Activated CD4-positive, CD25-positive, alpha-beta regulatory T cell treated with anti-CD3 and anti-CD28 coated beads, Interleukin-2, amount 50 U/mL, for 24 hours (primary cell): Measurements from ENCODE around the gene USH1C.

Source experiments
- ATAC-seq, 2 donors: fragments of 150-1000 bp; cut with Tn5 transposase; one replicate each; pipeline ENCODE4 v1.10.0; 2021; ENCODE audit warnings: mild to moderate bottlenecking in 1 of 2, moderate library complexity in 1 of 2

The USH1C gene

DNA sequence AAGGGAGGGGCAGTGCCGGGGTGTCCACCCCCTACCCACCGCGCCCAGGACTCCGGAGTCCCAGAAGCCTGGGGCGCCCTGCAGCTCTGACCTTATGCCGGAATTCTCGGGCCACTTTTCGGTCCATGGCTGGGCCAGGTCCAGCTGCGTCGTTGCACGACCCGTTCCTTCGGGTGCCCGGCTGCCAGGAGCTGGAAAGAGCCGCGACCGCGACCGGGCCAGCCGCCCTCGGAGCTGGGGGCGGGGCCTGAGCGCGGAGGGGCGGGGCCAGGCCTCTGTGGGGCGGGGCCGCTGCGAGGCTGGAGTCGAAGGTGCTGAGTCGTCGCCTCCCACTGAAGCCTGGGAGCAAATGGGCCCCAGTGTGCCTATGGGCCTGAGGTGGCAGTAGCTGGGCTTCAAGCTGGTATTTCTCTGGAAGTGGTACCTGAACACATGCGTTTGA, at the start of gene USH1C:
Gene USH1C (minus strand): TSS at position 236 of the 442 bp plus-strand sequence. CDS start 109 bp downstream, at position 127.
- no peak for ATAC-seq

DNA sequence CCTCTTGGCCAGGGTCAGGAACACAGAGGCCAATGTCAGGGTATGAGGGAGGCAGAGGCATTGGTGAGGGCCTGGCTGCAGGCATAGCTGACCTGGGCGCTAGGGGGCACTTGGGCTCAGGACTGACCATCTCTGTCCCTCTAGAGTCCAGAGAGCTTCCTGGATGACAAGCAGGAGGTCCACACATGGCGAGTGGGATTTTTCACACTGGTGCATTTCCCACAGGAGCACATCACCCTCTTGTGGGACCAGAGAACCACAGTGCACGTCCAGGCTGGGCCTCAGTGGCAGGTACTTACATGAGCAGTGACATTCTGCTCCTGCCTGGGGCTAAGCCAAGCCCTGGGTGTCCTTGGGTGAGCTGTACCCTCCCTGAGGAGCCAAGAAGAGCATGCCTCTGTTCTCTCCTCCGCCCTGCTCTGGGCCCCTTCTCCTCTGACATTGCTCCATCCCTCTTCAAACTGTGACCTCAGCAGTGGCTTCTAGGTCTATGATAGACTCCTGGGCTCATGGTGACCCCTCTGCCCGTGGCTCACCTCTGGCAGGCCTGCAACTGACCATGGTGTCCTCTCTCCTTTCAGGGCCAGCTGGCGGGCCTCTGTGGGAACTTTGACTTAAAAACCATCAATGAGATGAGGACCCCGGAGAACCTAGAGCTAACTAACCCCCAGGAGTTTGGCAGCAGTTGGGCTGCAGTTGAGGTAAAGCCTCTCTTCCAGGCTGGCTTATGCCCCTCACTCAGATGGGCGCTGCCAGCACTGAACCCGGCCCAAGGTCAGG, 49.4 kb upstream of the USH1C start:
- ATAC-seq = no peak

DNA sequence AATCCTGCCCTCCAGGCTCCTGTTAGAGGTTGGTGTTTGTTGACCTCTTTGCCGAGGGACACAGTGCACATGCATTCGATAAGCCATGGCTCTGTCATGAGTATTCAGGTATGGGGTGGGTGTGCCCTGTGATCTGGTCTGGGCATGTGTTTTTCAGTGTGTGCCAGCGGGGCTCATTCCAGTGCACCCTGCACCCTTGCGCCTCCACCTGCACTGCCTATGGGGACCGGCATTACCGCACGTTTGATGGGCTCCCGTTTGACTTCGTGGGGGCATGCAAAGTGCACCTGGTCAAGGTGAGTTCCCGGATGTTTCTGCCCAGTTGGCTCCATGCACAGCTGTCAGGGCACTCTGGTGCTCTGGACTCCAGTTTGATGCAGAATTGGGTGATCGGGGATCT, 47.1 kb upstream of the USH1C start:
- ATAC-seq = no peak

DNA sequence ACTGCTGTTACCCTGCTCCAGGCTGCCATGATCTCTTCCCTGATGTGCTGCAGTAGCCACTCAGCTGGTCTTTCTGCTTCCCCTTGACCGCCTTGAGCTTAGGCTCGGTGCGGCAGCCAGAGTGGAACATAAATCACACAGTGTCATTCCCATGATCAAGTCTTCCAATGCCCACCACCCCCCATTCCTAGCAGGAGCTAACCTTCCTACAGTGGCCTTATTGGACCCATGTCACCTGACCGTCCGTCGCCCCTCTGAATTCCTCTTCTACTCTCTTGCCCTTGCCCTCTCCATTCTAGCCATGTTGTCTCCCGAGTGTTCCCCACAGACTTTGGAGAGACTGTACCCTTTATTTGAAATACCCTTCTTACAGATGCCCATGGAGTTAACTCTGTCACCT, 46.2 kb upstream of the USH1C start:
- no peak for ATAC-seq

DNA sequence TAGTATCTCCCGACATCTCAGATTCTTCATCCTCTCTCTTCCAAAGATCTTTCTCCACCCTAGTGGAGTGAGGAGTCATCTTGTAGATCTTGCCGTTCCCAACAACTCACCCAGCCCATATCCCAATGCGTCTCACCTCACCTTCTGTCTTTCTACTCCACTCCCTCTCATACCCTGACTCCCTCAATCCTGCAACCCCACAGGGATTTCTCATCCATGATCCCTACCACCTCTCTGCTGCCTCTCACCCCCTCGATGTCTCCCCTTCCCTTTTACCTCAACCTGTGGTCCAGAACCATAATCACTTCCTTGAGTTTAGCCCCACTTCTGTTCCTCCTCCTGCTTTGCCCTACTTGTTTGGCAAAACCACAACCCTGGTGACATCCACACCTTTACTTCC, 44.5 kb upstream of the USH1C start:
- no peak for ATAC-seq

DNA sequence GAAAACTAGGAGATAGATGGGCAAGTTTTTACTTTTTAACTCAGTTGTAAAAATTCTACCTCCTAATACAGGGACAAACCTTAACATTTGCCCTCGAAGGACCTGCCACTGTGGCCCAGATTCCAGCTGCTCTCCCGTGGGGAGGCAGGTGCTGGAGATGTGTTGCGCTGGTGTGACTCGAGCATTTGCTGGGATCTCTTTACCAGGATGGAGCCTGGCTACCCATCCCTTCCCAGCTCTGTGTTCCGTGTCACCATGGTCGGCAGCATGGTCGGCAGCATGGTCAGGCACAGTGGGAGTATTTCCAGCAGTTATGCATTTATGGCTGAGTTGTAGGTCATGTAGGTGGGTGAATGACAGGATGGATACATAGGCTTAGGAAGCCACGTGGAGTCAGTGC, 44.0 kb upstream of the USH1C start:
- no peak for ATAC-seq

DNA sequence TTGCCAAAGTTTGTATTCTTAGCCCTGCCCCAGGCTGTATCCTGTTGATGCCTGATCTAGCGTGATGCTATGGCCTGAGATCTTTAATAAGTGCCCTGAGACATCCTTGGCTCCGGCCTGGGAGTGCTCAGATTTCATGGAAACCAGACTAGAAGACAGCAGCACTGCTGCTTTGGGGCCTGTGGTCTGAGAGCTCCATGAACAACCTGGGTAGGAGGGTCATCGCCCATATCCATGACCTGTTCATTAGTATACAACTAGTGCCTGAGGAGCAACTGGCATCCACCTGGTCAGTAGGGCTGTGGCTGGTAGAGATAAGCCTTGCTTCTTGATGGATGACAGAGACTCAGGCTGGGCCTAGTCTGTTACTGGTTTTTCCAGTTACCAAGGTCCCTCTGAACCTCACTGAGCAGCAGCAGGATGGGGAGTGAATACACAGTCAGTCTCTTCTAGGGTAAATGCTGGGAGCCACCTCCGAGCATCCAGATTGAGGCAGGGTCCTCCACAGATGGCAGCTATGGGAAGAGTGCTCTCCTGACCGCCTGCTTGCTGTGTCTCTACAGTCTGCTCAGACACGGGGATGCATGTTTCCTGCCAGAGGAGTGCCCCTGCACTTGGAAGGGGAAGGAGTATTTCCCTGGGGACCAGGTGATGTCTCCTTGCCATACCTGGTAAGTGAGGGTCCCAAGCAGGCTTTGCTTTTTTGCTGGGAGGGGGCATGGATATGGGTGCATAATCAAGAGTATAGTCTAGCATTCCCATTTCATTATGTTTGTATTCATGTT, 41.9 kb upstream of the USH1C start:
- no peak for ATAC-seq

DNA sequence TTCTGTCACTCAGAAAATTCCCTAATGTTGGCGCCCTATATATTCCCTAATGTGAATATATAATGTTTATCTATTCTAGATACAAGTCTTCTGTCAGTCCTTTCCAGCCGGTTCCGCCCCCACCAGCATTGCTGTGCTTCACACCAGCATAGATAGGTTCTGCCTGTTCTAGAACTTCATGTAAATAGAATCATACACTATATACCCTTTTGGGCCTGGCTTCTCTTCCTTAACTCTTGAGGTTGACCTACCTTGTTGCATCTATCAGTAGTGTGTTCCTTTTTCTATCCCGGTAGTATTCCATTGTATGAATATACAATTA, 37.5 kb upstream of the USH1C start:
- ATAC-seq = no peak

DNA sequence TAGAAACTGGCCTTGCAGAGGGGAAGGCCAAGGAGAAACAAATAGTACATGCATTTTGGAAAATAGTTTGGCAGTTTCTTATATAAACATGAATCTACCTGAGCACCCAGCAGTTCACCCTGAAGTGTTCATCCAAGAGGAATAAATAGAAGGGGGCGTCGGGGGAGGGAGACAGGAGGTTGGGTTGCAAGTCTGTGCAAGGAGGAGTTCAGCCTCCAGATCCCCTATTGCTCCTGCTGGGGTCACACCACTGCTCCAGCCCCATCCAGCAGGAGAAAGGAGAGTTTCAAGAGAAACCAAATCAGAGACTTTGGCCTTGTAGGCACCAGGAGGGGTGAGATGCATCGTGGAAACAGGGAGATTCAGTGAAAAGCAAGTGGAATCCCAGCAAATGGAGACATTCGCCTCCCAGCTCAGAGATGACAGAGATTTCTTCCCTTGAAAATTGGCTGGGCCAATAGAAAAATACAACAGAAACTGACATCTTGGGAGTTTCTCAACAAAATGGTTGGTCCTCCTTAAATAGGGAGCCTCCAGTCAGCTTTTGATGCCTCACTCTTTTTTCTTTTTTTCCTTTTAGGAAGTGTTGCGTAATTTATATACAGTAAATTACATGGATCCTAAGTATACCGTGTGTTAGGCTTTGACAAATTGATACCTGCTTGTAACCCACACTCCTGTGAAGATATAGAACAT, 37.0 kb upstream of the USH1C start:
- ATAC-seq = no peak

DNA sequence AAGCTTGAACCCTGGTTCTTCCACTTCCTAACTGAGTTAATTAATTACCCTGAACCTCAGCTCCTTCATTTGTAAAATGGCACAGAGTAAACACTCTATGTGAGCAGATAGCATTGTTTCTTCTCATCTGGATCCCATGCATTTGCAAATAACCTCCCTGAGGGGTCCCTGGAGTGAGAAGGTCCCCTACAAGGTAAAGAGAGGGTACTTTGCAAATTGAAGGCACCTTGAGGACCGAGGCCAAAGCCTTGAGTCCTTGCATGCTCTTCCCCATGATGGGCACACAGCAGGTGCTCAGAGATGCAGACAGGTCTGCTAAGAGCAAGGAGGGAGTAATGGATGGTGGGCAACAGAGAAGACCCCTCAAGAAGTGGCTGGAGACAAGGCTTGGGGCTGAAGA, 36.1 kb upstream of the USH1C start:
- no peak for ATAC-seq

DNA sequence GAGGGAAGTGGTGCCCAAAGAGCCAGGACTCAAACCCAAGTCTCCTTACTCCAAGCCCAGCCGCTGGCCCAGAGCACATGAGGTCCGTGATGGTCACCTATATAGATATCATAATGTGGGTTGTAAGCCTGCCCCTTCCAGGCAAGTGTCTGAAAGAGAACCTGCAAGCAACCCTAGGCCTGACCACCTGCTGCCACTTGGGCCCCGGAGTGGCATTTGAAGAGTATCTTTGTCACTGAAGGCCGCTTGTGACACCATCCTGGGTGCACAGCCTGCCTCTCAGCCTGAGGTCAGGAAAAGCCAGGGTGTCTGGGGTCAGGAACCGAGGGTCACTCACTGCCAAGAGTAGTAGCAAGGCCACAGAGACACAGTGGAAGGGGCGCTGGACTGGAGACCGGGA, 35.2 kb upstream of the USH1C start:
- no peak for ATAC-seq

DNA sequence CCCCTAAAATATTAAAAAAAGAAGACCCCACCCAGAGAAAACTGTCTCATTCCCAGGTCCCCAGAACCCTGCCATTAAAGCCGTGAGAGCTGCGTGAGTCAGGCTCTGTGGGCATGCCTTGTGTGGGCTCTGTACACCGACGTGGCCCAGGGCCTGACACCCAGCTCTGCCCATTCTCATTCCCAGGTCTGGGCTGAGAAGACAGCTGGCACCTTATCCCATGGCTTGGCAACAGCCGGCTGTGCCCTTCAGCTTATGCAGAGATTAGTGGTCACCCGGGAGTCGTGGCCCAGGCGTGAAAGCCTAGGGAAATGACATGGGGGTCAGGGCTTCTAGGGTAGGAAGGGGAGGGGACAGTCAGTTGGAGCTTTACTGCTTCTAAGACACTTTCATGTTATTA, 34.7 kb upstream of the USH1C start:
- ATAC-seq = no peak

DNA sequence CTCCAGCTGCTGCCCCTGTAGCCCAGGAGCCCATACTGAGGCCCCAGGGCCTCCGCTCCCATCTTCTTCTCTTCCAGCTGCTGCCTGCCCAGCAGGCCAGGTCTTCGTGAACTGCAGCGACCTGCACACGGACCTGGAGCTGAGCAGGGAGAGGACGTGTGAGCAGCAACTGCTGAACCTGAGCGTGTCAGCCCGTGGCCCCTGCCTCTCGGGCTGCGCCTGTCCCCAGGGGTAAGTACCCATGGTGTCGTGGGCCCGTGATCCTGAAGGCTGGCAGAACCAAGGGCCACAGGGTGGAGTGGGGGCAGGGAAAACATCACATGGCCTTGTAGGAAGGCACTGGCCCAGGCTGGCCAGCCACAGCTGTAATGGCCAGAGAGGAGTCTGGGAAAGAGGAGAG, 34.1 kb upstream of the USH1C start:
- ATAC-seq = no peak

DNA sequence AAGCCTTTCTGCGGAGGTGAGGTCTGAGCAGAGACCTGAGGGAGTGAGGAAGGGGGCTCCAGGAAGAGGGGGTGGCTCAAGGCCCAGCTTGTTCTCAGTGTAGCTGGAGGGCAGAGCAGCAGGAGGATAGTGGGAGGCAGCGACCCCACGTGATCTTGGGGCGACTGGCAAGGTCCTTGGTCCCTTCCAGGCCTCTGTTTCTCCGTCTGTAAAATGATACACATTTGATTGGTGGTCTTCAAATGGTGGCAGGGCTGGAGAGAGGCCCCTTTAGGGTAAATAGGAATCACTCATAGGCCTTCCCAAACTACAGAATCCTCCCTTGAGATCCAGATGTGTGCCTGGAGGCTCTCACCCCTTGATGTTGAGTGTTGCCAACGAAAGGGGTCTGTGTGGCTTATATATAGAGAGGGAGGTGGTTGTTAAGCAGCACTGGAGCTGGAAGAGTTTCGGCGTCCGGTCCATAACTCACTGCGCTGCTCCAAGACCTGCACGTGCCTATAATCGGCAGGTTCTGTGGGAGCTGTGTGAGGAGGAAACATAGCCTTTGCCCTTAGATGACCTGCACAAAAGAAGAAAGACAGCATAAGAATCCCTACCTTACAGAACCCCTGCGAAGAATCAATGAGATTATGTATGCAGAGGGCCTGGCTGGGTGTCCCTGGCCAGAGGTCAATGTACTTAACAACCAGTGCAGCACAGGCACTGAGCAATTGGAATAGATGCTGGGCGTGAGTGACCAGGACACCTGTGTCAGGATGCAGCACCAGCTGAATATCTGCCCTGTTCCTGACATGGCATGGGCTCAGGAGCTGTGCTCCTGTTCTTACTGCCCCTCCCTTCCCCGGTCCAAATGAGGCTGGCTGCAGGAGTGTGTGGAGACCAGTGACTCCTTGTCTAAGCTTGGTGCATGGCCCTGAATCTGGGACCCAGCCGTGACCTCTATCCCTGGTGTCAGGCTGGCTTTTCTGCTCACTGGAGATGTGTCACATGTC, 31.5 kb upstream of the USH1C start:
- no peak for ATAC-seq

DNA sequence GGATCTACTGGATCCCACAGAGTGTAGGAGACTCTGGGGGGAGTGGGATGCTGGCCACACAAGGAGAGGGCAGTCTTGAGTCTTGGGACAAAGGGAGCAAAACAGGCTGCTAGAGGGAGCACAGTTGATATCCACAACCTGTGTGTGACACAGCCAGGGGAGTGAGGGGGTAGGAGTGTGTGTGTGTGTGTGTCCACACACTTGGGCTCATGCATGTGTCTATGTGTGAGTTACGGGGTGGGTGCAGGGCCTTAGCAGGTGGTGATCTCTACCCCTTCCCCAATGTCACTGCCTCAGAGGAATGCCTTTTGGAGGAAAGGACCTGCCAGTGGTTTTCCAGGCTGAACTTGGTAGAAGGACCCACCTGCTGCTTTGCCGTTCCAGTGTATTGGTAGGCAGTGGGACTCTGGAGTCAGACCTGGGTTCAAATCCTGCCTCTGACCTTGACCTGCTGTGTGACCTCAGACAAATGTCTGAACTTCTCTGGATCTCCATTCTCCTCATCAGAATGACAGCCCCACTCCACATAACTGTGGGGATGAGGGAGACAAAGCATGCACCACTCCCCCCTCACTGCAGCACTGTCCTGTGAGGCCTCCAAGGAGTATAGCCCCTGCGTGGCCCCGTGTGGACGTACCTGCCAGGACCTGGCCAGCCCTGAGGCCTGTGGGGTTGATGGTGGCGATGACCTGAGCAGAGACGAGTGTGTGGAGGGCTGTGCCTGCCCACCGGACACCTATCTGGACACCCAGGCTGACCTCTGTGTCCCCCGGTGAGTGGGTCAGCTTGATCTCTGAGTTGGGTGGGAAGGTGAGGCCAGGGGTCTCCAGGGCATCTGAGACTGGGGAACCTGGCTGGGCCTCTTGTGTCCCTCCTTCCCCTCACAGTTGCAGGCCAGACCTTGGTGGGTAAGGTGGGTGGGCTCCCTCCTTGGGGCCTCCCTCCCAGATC, 30.2 kb upstream of the USH1C start:
- ATAC-seq = no peak

DNA sequence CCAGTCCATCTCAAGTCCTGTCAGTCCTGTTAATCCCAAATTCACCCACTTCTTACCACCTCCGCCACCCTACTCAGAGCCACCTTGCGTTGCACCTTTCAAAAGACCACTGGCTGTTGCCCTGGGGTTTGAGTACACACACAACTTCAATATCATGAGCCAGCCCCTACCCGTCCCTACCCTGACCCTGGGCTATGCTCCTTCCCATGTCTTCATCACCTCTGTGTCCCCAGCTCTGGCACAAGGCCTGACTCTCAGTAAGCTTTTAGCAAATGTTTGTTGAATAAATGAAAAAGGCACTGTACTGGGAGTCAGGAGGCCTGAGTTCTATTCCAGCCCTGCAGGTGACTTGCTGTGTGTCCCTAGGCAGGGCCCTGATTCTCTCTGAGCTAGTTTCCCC, 29.3 kb upstream of the USH1C start:
- ATAC-seq = no peak

DNA sequence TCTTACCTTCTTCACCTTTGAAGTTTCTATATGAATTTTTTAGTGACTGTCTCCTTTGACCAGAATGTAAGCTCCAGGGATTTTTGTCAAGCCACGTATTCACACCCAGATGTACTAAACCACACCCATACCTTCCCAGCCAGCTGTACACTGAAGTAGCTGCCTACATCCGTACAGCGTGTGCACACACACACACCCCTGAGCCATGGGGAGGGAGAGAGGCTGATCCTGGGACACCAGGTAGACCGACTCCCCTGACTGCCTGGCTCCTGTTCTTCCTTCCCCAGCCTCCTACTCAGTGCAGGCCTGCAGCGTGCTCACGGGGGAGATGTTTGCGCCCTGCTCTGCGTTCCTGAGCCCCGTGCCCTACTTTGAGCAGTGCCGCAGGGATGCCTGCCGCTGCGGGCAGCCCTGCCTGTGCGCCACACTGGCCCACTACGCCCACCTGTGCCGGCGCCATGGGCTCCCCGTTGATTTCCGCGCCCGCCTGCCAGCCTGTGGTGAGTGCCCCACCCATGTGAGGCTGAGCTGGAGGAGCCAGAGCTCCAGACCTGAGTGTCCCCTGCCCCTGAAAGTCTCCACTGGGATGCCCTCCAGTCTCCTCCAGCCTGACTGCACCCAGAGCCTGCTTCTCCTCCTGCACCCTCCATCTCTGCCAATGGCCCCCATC, 28.7 kb upstream of the USH1C start:
- no peak for ATAC-seq

DNA sequence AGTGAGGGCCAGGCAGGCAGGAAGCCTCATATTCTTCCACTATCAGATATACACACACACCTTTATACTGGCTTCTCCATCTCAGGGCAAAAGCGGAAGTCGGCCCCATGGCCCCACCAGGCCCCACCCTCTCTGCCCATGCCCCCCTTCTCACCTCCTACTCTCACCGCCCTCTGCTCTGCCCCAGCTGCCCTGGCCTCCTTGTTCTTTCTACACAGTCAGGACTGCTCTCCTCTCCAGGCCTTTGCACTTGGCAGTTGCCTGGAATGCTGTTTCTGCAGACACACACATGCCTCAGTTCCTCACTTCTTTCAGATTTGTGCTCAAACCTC, 28.1 kb upstream of the USH1C start:
- ATAC-seq = no peak

DNA sequence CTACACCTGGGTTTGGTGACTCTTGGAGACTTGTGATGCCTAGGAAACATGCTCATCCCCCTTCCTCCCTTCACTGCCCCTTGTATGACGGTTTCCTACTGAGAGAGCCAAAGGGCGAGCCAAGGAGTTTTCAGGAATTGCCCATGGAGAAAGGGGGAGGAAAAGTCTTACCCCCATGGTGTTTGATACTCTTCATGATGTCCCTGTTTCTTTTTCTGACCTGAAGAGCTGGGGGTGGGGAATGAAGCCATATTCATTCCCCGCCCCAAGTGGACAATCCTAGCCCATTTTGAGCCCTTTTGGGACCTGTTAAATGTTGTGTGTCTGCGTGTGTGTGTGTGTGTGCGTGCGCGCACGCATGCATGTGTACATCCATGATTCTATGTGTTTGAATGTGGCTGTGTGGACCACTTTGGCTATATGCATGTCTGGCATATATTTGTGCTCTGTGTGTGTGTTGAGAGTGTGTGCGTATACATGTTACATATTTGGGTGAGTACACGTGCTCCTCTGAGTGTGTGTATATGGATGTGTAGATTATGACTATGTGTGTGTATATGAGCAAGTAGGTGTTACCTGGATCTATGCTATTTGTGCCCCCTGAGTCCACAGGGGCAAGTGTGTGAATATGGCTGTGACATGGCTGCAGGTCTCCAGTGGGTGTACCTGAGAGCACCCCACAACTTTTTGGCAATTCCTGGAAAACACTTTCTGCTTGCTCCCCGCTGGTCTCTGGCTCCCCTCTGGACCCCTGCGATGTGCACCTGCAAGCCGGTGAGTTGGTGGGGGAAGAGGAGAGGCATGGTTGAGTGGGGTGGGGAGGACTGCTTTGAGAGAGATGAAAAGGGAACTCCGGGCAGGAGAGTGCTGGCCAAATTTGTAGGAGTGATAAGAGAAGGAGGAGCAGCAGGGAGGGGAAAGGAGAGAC, 27.5 kb upstream of the USH1C start:
- ATAC-seq = no peak

DNA sequence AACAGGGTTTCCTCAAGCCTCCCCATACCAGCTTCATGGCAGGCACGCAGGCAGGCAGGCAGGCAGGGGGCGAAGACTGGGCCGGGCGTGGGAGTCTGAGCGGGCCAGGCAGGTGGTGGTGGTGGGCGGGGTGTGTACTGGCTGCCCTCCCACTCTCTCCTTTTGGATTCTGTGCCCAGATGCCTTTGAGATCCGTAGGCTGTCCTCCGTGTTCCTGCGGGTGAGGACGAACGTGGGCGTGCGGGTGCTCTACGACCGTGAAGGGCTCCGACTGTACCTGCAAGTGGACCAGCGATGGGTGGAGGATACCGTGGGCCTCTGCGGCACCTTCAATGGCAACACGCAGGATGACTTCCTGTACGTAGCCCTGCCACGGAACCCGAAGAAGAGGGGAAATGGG, 25.8 kb upstream of the USH1C start:
- no peak for ATAC-seq
